ENCODE measurements around the gene EPYC. TPM values are rescaled to one million over a fixed set of nuclear protein-coding genes. Genes with fewer than 3 reads are reported as not detected.
"Not testable (repeated sequence)": the region's sequence is repeated elsewhere in the genome, so short reads cannot be mapped to it uniquely, and the experiment has no call there.

The EPYC gene
- total RNA-seq, 2 experiments from 2014 or later = not detected

DNA sequence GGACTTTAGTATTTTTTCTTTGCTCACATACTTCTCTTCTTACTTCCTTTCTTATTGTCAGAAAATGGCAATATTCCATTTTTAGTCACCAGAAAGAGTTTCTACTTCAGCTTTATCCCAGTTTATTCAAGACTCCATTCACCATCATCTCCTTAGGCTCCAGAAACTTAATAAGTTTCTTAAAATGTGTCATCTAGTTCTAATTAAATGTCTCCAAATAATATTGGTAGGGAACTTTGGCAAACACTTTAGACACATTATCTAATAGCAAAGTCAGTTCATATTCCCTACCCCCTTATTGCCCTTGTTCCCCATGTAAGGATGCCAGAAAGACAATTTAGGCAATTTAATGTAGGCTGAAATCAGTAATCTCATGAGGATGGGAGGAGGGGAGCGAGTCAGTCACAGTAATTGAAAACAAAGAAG lies 15.1 kb downstream of the EPYC start:
- no peak overlapping the region for H3K27ac Mint-ChIP-seq
- H3K4me3 Mint-ChIP-seq = no peak overlapping the region
- peaks cover 3% of the 10 kb centered on the region for H3K27me3 Mint-ChIP-seq
- CTCF ChIA-PET = no interaction called here
- no peaks in the 10 kb centered on the region for H3K4me1 Mint-ChIP-seq
- POLR2A ChIA-PET = no interaction called here
- H3K9me3 Mint-ChIP-seq (ENCODE audit: low read depth) = no peaks in the 10 kb centered on the region
- DNase-seq (no peak), ATAC-seq (no peak)
- intact Hi-C loops (cut with DNase I, micrococcal nuclease) = no loop called here
- H3K36me3 Mint-ChIP-seq (ENCODE audit: low read depth) = no peaks in the 10 kb centered on the region

- no peak overlapping the region for H3K27ac Mint-ChIP-seq
- ChIA-PET CTCF (interaction anchor here (0.8 to 1.5 kb wide), 3 partner anchors 11 to 47 kb away, joined by 3 to 4 read pairs (median 4); no protein-coding TSS in a partner anchor), POLR2A (no interaction called here)
- intact Hi-C loops (cut with DNase I, micrococcal nuclease) = no loop called here
- no peaks in the 10 kb centered on the region for H3K9me3 Mint-ChIP-seq (ENCODE audit: low read depth)
- H3K36me3 Mint-ChIP-seq (ENCODE audit: low read depth) = no peaks in the 10 kb centered on the region
- no peaks in the 10 kb centered on the region for H3K4me1 Mint-ChIP-seq
- DNase-seq (no peak), ATAC-seq (no peak)
- no peak overlapping the region for H3K4me3 Mint-ChIP-seq
- H3K27me3 Mint-ChIP-seq = peaks cover 3% of the 10 kb centered on the region
Observed at GRCh38 chr12:90987520-90987919, 17.3 kb downstream of the EPYC start.

GRCh38 chr12:90987101-90987500 lies 17.7 kb downstream of the EPYC start:
- CTCF ChIA-PET = interaction anchor here (0.8 to 1.5 kb wide), 3 partner anchors 11 to 47 kb away, joined by 3 to 4 read pairs (median 4); no protein-coding TSS in a partner anchor
- intact Hi-C loops (cut with DNase I, micrococcal nuclease) = no loop called here

GRCh38 chr12:90985331-90985730 lies 19.4 kb downstream of the EPYC start:
- H3K4me3 Mint-ChIP-seq; DNase-seq; H3K27me3 Mint-ChIP-seq; CTCF ChIA-PET; H3K4me1 Mint-ChIP-seq; POLR2A ChIA-PET; H3K36me3 Mint-ChIP-seq (ENCODE audit: low read depth); intact Hi-C loops (cut with DNase I, micrococcal nuclease); H3K27ac Mint-ChIP-seq; ATAC-seq; H3K9me3 Mint-ChIP-seq (ENCODE audit: low read depth): not testable (repeated sequence)

More at GRCh38 chr12:90987101-90987500, 17.7 kb downstream of the EPYC start:
- ATAC-seq = no peak
- Mint-ChIP-seq H3K36me3 (ENCODE audit: low read depth) (no peaks in the 10 kb centered on the region), H3K27ac (no peak overlapping the region), H3K9me3 (ENCODE audit: low read depth) (no peaks in the 10 kb centered on the region), H3K27me3 (peaks cover 7% of the 10 kb centered on the region), H3K4me3 (no peak overlapping the region), H3K4me1 (no peaks in the 10 kb centered on the region)
- POLR2A ChIA-PET = no interaction called here
- no peak for DNase-seq

DNA sequence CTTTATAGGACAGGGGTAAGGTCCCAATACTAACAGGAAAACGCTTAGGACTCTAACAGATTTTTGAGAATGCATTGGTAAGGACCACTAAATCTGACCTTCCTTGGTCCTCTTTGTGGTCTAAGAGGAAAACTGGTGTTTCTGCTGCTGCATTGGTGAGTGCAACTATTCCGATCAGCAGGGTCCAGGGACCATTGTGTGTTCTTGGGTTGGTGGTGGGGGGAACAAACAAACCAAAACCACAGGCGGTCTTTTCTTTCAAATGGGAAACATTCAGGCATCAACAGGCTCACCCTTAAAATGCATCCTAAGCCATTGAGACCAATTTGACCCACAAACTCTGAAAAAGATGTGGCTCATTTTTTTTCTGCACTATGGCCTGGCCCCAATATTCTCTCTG lies 20.7 kb downstream of the EPYC start:
- peaks cover 4% of the 10 kb centered on the region for H3K27me3 Mint-ChIP-seq
- no peak overlapping the region for H3K27ac Mint-ChIP-seq
- ChIA-PET POLR2A (no interaction called here), CTCF (interaction anchor here (0.7 to 0.9 kb wide), 2 partner anchors 124 to 1467 kb away, joined by 3 to 4 read pairs; no protein-coding TSS in a partner anchor)
- H3K36me3 Mint-ChIP-seq (ENCODE audit: low read depth) = no peaks in the 10 kb centered on the region
- DNase-seq = no peak
- no peaks in the 10 kb centered on the region for H3K9me3 Mint-ChIP-seq (ENCODE audit: low read depth)
- H3K4me3 Mint-ChIP-seq = no peak overlapping the region
- H3K4me1 Mint-ChIP-seq = no peaks in the 10 kb centered on the region
- ATAC-seq = no peak
- intact Hi-C loops (cut with DNase I, micrococcal nuclease) = no loop called here

DNA sequence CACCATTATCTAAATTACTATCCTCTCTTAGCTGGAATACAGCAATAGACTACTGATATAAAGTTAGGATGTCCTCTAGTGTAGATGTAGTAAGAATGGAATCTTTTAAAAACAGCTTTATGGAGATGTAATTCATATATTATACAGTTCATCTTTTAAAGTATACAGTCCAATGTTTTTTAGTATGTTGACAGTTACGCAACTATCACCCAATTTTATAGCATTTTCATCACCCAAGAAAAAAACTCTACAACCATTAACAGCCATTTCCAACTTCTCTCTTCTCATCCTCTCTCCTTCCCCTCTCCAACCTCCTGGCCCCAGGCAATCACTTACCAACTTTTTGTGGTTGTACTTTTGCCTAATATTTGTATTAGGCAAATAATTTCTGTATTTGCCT lies 22.6 kb downstream of the EPYC start:
- Mint-ChIP-seq H3K4me1 (no peaks in the 10 kb centered on the region), H3K36me3 (ENCODE audit: low read depth) (no peaks in the 10 kb centered on the region), H3K9me3 (ENCODE audit: low read depth) (no peaks in the 10 kb centered on the region), H3K27me3 (peaks cover 4% of the 10 kb centered on the region), H3K4me3 (no peak overlapping the region), H3K27ac (no peak overlapping the region)
- ATAC-seq (no peak), DNase-seq (no peak)
- intact Hi-C loops (cut with DNase I, micrococcal nuclease) = no loop called here
- ChIA-PET CTCF (interaction anchor here (0.5 kb wide), 1 partner anchor 250 kb away, joined by 4 read pairs; no protein-coding TSS in a partner anchor), POLR2A (no interaction called here)

GRCh38 chr12:90979951-90980350 lies 24.8 kb downstream of the EPYC start:
- DNase-seq (no peak), ATAC-seq (no peak)
- Mint-ChIP-seq H3K4me3 (no peak overlapping the region), H3K36me3 (ENCODE audit: low read depth) (no peaks in the 10 kb centered on the region), H3K9me3 (ENCODE audit: low read depth) (no peaks in the 10 kb centered on the region), H3K27ac (no peak overlapping the region), H3K27me3 (peaks cover 4% of the 10 kb centered on the region), H3K4me1 (no peaks in the 10 kb centered on the region)
- ChIA-PET POLR2A (no interaction called here), CTCF (interaction anchor here (0.8 to 4.6 kb wide), 6 partner anchors 13 to 350 kb away, joined by 3 to 28 read pairs (median 3); no protein-coding TSS in a partner anchor)
- intact Hi-C loops (cut with DNase I, micrococcal nuclease) = loop anchor here (1.0 to 10.0 kb wide), 3 partner anchors 346 to 375 kb away; no protein-coding TSS in a partner anchor

DNA sequence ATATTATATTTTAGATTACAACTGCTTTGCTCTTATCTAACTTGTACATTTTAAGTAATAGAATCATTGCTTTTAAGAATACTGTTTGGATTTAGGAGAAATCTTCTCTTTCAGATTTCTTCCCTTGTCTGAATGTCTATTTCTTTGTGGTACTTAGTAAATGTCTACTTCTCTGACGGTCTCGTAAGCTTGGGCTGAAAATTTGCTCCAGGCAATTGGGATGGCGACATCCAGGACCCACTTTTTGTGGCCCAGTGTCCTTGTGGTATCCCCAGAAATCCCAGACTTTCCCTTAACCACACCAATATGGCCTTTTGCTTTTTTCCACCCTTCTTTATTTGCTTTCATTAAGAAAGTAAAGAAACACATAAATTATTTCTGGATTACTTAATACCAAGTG lies 25.8 kb downstream of the EPYC start:
- ChIA-PET POLR2A (no interaction called here), CTCF (interaction anchor here (0.6 to 4.6 kb wide), 6 partner anchors 14 to 377 kb away, joined by 3 to 28 read pairs (median 4); no protein-coding TSS in a partner anchor)
- Mint-ChIP-seq H3K9me3 (ENCODE audit: low read depth) (no peaks in the 10 kb centered on the region), H3K27ac (no peak overlapping the region), H3K27me3 (peaks cover 5% of the 10 kb centered on the region), H3K4me1 (no peaks in the 10 kb centered on the region), H3K4me3 (no peak overlapping the region), H3K36me3 (ENCODE audit: low read depth) (no peaks in the 10 kb centered on the region)
- intact Hi-C loops (cut with DNase I, micrococcal nuclease) = loop anchor here (1.0 to 10.0 kb wide), 3 partner anchors 347 to 376 kb away; no protein-coding TSS in a partner anchor
- ATAC-seq (no peak), DNase-seq (no peak)

- ChIA-PET POLR2A (no interaction called here), CTCF (interaction anchor here (0.6 to 4.6 kb wide), 6 partner anchors 28 to 378 kb away, joined by 4 to 28 read pairs (median 4); no protein-coding TSS in a partner anchor)
- DNase-seq = no peak
- H3K4me1 Mint-ChIP-seq = no peaks in the 10 kb centered on the region
- peaks cover 5% of the 10 kb centered on the region for H3K27me3 Mint-ChIP-seq
- H3K27ac Mint-ChIP-seq = no peak overlapping the region
- H3K36me3 Mint-ChIP-seq (ENCODE audit: low read depth) = no peaks in the 10 kb centered on the region
- no peaks in the 10 kb centered on the region for H3K9me3 Mint-ChIP-seq (ENCODE audit: low read depth)
- no peak for ATAC-seq
- no peak overlapping the region for H3K4me3 Mint-ChIP-seq
- intact Hi-C loops (cut with DNase I, micrococcal nuclease) = loop anchor here (1.0 to 10.0 kb wide), 5 partner anchors 130 to 377 kb away; no protein-coding TSS in a partner anchor
Observed at GRCh38 chr12:90978117-90978770, 26.5 kb downstream of the EPYC start.

- Mint-ChIP-seq H3K27ac (no peak overlapping the region), H3K27me3 (peaks cover 2% of the 10 kb centered on the region), H3K4me3 (no peak overlapping the region), H3K4me1 (no peaks in the 10 kb centered on the region), H3K36me3 (ENCODE audit: low read depth) (no peaks in the 10 kb centered on the region), H3K9me3 (ENCODE audit: low read depth) (no peaks in the 10 kb centered on the region)
- CTCF ChIA-PET = interaction anchor here (1.4 to 4.6 kb wide), 3 partner anchors 132 to 353 kb away, joined by 4 to 28 read pairs (median 9); no protein-coding TSS in a partner anchor
- POLR2A ChIA-PET = no interaction called here
- ATAC-seq (no peak), DNase-seq (no peak)
- intact Hi-C loops (cut with DNase I, micrococcal nuclease) = loop anchor here in 1 of 2 experiments (10.0 kb wide), 1 partner anchor 378 kb away; no protein-coding TSS in a partner anchor
Observed at GRCh38 chr12:90977224-90977623, 27.5 kb downstream of the EPYC start.

DNA sequence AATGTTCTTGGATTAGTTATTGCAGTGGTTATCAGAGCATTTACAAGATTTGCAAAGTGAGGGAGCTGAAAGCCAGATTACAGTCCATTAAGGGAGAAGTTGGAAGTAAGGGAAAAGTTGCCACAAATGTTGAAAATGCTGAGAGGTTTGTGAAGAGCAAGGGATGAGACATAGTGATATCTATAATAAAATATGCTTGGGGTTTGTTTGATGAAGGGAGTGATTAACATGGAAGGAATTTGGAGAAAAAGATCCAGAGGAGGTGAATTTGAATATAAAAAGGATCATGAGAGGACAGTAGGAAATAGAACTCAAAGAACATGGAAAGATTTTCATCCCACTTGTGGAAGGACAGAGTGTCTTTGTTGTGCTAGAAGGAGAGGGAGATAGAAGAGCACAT lies 30.5 kb downstream of the EPYC start:
- no peak overlapping the region for H3K4me3 Mint-ChIP-seq
- intact Hi-C loops (cut with DNase I, micrococcal nuclease) = loop anchor here in 1 of 2 experiments (10.0 kb wide), 1 partner anchor 381 kb away; no protein-coding TSS in a partner anchor
- ChIA-PET POLR2A (no interaction called here), CTCF (interaction anchor here (1.4 kb wide), 1 partner anchor 134 kb away, joined by 4 read pairs; no protein-coding TSS in a partner anchor)
- no peak for DNase-seq
- H3K27ac Mint-ChIP-seq = no peak overlapping the region
- H3K4me1 Mint-ChIP-seq = no peaks in the 10 kb centered on the region
- no peak for ATAC-seq
- H3K9me3 Mint-ChIP-seq (ENCODE audit: low read depth) = no peaks in the 10 kb centered on the region
- peaks cover 4% of the 10 kb centered on the region for H3K27me3 Mint-ChIP-seq
- H3K36me3 Mint-ChIP-seq (ENCODE audit: low read depth) = no peaks in the 10 kb centered on the region

- Mint-ChIP-seq H3K27me3 (peaks cover 6% of the 10 kb centered on the region), H3K9me3 (ENCODE audit: low read depth) (no peaks in the 10 kb centered on the region), H3K27ac (no peak overlapping the region), H3K36me3 (ENCODE audit: low read depth) (no peaks in the 10 kb centered on the region), H3K4me1 (no peaks in the 10 kb centered on the region), H3K4me3 (no peak overlapping the region)
- ATAC-seq (no peak), DNase-seq (no peak)
- ChIA-PET POLR2A (no interaction called here), CTCF (no interaction called here)
- intact Hi-C loops (cut with DNase I, micrococcal nuclease) = loop anchor here in 1 of 2 experiments (10.0 kb wide), 1 partner anchor 383 kb away; no protein-coding TSS in a partner anchor
Observed at GRCh38 chr12:90972226-90972625, 32.5 kb downstream of the EPYC start.
